Gastroesophageal sphincter (tissue), 4 donors: ENCODE data around the gene LILRA5. TPM values are rescaled to one million over a fixed set of nuclear protein-coding genes. Genes with fewer than 3 reads are reported as not detected.
"Not testable (repeated sequence)": the region's sequence is repeated elsewhere in the genome, so short reads cannot be mapped to it uniquely, and the experiment has no call there.

ENCODE experiments used
- ATAC-seq: fragments of 150-250 bp; one replicate; pipeline ENCODE4 v1.9.1; 2016; ENCODE audit warnings: mild to moderate bottlenecking, moderate library complexity
- H3K27ac ChIP-seq, 4 donors: fragments of 200-600 bp; sonication (generic) in 3 of 4; 1 replicate in 3 of 4; 2 replicates in 1 of 4; pipeline ENCODE4 v1.5.1; 2016 to 2019
- H3K27me3 ChIP-seq: fragments of 200-600 bp; sonication (generic); one replicate; pipeline ENCODE4 v1.5.1; 2019
- H3K36me3 ChIP-seq, 2 donors: fragments of 200-600 bp; sonication (generic); one replicate each; pipeline ENCODE4 v1.5.1; 2019; ENCODE audit warnings: control low read depth in 1 of 2
- H3K4me1 ChIP-seq, 3 donors: fragments of 200-600 bp; sonication (generic); 1 replicate in 2 of 3; 2 replicates in 1 of 3; pipeline ENCODE4 v1.5.1; 2016 to 2019; ENCODE audit warnings: control low read depth in 2 of 3
- H3K4me3 ChIP-seq, 2 donors: fragments of 200-600 bp; sonication (generic); one replicate each; pipeline ENCODE4 v1.5.1; 2019; ENCODE audit warnings: mild to moderate bottlenecking in 1 of 2, moderate library complexity in 1 of 2
- H3K9me3 ChIP-seq, 3 donors: fragments of 200-600 bp; sonication (generic); one replicate each; pipeline ENCODE4 v1.5.1; 2017 to 2019; ENCODE audit warnings: control low read depth in 2 of 3
- CTCF ChIP-seq, 4 experiments: fragments of 200-600 bp in 2 of 4; fragments of 450-650 bp in 2 of 4; sonication (generic) in 1 of 4; IDR thresholded peaks; one replicate each; pipeline ENCODE4 v1.5.1; 2017 to 2019; ENCODE audit warnings: antibody characterized with exemption in 4 of 4, mild to moderate bottlenecking in 2 of 4, moderate library complexity in 2 of 4
- EP300 ChIP-seq: sonication (generic); formaldehyde crosslinking; IDR thresholded peaks from one replicate; pipeline ENCODE4 v1.6.1; 2017; ENCODE audit warnings: antibody characterized with exemption, mild to moderate bottlenecking
- POLR2A ChIP-seq, 2 donors: fragments of 450-650 bp; IDR thresholded peaks; one replicate each; pipeline ENCODE4 v1.6.1; 2017; ENCODE audit warnings: antibody characterized with exemption in 2 of 2, mild to moderate bottlenecking in 2 of 2, moderate library complexity in 1 of 2
- POLR2AphosphoS5 ChIP-seq: sonication (generic); formaldehyde crosslinking; IDR thresholded peaks from one replicate; pipeline ENCODE4 v1.6.1; 2017; ENCODE audit warnings: antibody characterized with exemption
- WGBS, 2 donors: methylation state at CpG; one replicate each; pipeline ENCODE4 v1.1.5; 2018; ENCODE audit warnings: low coverage in 1 of 2; 5-methylcytosine and 5-hydroxymethylcytosine counted together
- total RNA-seq, 4 donors: library from RNA; depleted of rRNA; stranded (reverse); fragments of >200 nt; gene quantifications; one replicate each; pipeline ENCODE4 v1.1.0, GENCODE V29; 2016

The LILRA5 gene
- total RNA-seq, 4 donors from 2014 or later: 2.7 to 8.6 (median 2.8) TPM; not detected in 1

- H3K4me3 ChIP-seq: no peak overlapping the region
- no peak for TF ChIP-seq CTCF (IDR thresholded peaks at IDR 0.05)
- no peak for TF ChIP-seq EP300
- no peak for TF ChIP-seq POLR2A (IDR thresholded peaks at IDR 0.05)
- no peak for TF ChIP-seq POLR2AphosphoS5
- H3K27me3 ChIP-seq: peaks cover 59% of the 10 kb centered on the region
- no peaks in the 10 kb centered on the region for H3K9me3 ChIP-seq
- no peaks in the 10 kb centered on the region for H3K36me3 ChIP-seq
- no peak overlapping the region for H3K27ac ChIP-seq
- ATAC-seq: no peak
- 60% methylated on average over 2 of the region's 9 CpGs; no CpG with 5 or more reads in 1 of the 2 donors for WGBS, 2 donors
- H3K4me1 ChIP-seq: no peaks in the 10 kb centered on the region
These were observed 37.0 kb downstream of the LILRA5 start for GRCh38 chr19:54275951-54276350.

- not testable (repeated sequence) for H3K36me3 ChIP-seq, H3K4me1 ChIP-seq, ATAC-seq, H3K27ac ChIP-seq, H3K4me3 ChIP-seq, H3K9me3 ChIP-seq
- 60 to 80% methylated on average over 1 of the region's 9 CpGs for WGBS, 2 donors
- peaks cover 50% of the 10 kb centered on the region for H3K27me3 ChIP-seq
These were observed 38.5 kb downstream of the LILRA5 start for GRCh38 chr19:54274516-54274915.

GRCh38 chr19:54273821-54274220, 39.1 kb downstream of the LILRA5 start:
- no peak for ATAC-seq
- Histone ChIP-seq H3K9me3 (no peaks in the 10 kb centered on the region), H3K4me3 (no peak overlapping the region), H3K4me1 (no peaks in the 10 kb centered on the region), H3K27me3 (peaks cover 44% of the 10 kb centered on the region), H3K36me3 (no peaks in the 10 kb centered on the region), H3K27ac (no peak overlapping the region)
- no peak for TF ChIP-seq EP300
- TF ChIP-seq POLR2AphosphoS5: no peak
- TF ChIP-seq CTCF (IDR thresholded peaks at IDR 0.05): no peak
- TF ChIP-seq POLR2A (IDR thresholded peaks at IDR 0.05): no peak
- 48 to 65% methylated on average over 3 of the region's 3 CpGs for WGBS, 2 donors

GRCh38 chr19:54272181-54272580, 40.8 kb downstream of the LILRA5 start:
- WGBS, 2 donors: 37% methylated on average over 5 of the region's 5 CpGs; no CpG with 5 or more reads in 1 of the 2 donors
- H3K9me3 ChIP-seq, H3K4me3 ChIP-seq, H3K27ac ChIP-seq, H3K4me1 ChIP-seq, H3K36me3 ChIP-seq, ATAC-seq: not testable (repeated sequence)
- H3K27me3 ChIP-seq: peaks cover 28% of the 10 kb centered on the region

GRCh38 chr19:54271587-54271986, 41.4 kb downstream of the LILRA5 start:
- H3K9me3 ChIP-seq, H3K4me3 ChIP-seq, H3K4me1 ChIP-seq, H3K36me3 ChIP-seq, H3K27ac ChIP-seq: not testable (repeated sequence)
- H3K27me3 ChIP-seq: peaks cover 24% of the 10 kb centered on the region
- WGBS, 2 donors: 53 to 75% methylated on average over 2 to 4 of the region's 4 CpGs
- ATAC-seq: peak; percentile 39

GRCh38 chr19:54271106-54271505, 41.9 kb downstream of the LILRA5 start:
- Histone ChIP-seq H3K4me1 (no peaks in the 10 kb centered on the region), H3K27me3 (peaks cover 25% of the 10 kb centered on the region), H3K27ac (no peak overlapping the region), H3K9me3 (no peaks in the 10 kb centered on the region), H3K36me3 (no peaks in the 10 kb centered on the region), H3K4me3 (no peak overlapping the region)
- TF ChIP-seq CTCF (IDR thresholded peaks at IDR 0.05): no peak
- TF ChIP-seq EP300: no peak
- no peak for TF ChIP-seq POLR2AphosphoS5
- no peak for TF ChIP-seq POLR2A (IDR thresholded peaks at IDR 0.05)
- 80 to 85% methylated on average over 1 to 4 of the region's 8 CpGs for WGBS, 2 donors
- peak; percentile 55 for ATAC-seq

GRCh38 chr19:54268936-54269335, 44.0 kb downstream of the LILRA5 start:
- Histone ChIP-seq H3K27ac (no peak overlapping the region), H3K9me3 (no peaks in the 10 kb centered on the region), H3K36me3 (no peaks in the 10 kb centered on the region), H3K4me1 (no peaks in the 10 kb centered on the region), H3K27me3 (peaks cover 26% of the 10 kb centered on the region), H3K4me3 (no peak overlapping the region)
- no peak for ATAC-seq
- no peak for TF ChIP-seq POLR2A (IDR thresholded peaks at IDR 0.05)
- no peak for TF ChIP-seq EP300
- 49 to 58% methylated on average over 2 of the region's 2 CpGs for WGBS, 2 donors
